Thymus (tissue), 11 donors: Measurements from ENCODE around the gene RALGDS. TPM values are rescaled to one million over a fixed set of nuclear protein-coding genes. Genes with fewer than 3 reads are reported as not detected.
"Not testable (repeated sequence)": the region's sequence is repeated elsewhere in the genome, so short reads cannot be mapped to it uniquely, and the experiment has no call there.

Experiments
- DNase-seq, 9 donors: peaks; one replicate each; pipeline ENCODE4 v3.0.0-alpha.2; 2013; ENCODE audit warnings: low spot score in 9 of 9, low read depth in 6 of 9, missing footprints in 1 of 9
- H3K27ac ChIP-seq, 2 donors: one replicate each; pipeline ENCODE4 v1.5.1; 2013; ENCODE audit warnings: control low read depth in 1 of 2, low read depth in 1 of 2, low read length in 1 of 2, mild to moderate bottlenecking in 1 of 2, moderate library complexity in 1 of 2
- H3K27me3 ChIP-seq, 2 donors: one replicate each; pipeline ENCODE4 v1.5.1; 2013; ENCODE audit warnings: low read length in 1 of 2; ENCODE audit not compliant: control insufficient read depth in 2 of 2, insufficient read depth in 1 of 2
- H3K36me3 ChIP-seq, 2 donors: one replicate each; pipeline ENCODE4 v1.5.1; 2013; ENCODE audit warnings: low read length in 1 of 2, mild to moderate bottlenecking in 1 of 2, moderate library complexity in 1 of 2; ENCODE audit not compliant: control insufficient read depth in 2 of 2, insufficient read depth in 2 of 2
- H3K4me1 ChIP-seq, 2 donors: one replicate each; pipeline ENCODE4 v1.5.1; 2013; ENCODE audit warnings: low read length in 2 of 2; ENCODE audit not compliant: control insufficient read depth in 2 of 2, insufficient read depth in 2 of 2
- H3K4me3 ChIP-seq, 2 donors: one replicate each; pipeline ENCODE4 v1.5.1; 2013; ENCODE audit warnings: low read length in 2 of 2, control low read depth in 1 of 2, mild to moderate bottlenecking in 1 of 2
- H3K9me3 ChIP-seq, 2 donors: one replicate each; pipeline ENCODE4 v1.5.1; 2013; ENCODE audit warnings: low read length in 1 of 2, mild to moderate bottlenecking in 1 of 2; ENCODE audit not compliant: control insufficient read depth in 2 of 2, insufficient read depth in 1 of 2
- WGBS: extraction: QIAGEN DNeasy Blood & Tissue Kit; methylation state at CpG from one replicate; pipeline ENCODE4 v1.1.7; 2013; 5-methylcytosine and 5-hydroxymethylcytosine counted together
- polyA plus RNA-seq: library from polyadenylated mRNA; stranded (reverse); fragments of 200-250 nt; gene quantifications from one replicate; pipeline ENCODE4 v1.2.3, GENCODE V29; 2013
- total RNA-seq: library from RNA; stranded (reverse); fragments of 120-200 nt; gene quantifications from one replicate; pipeline ENCODE4 v1.2.4, GENCODE V29; 2013
- donor health status: healthy.

The RALGDS gene
- total and polyA plus RNA-seq, 2 donors = 25.9 to 42.1 TPM

DNA sequence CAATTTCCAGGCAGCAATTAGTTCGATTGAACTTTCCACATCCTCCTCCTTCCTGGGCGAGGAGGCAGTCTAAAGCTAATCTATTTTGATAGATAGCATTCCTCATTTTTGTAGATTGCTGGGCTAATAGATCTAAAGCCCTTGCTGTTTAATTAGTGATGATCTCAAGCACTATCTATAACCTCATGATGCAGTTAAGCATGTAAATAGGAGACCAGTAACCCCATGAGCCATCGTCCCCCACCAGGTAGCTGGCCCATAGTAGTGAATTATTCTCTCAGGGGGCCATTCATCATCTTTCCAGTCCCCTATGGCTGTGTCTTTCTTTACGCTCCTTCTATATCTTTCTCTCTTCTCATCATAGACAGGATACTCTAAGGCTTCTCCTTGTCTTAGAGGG lies 44.3 kb downstream of the RALGDS start:
- Histone ChIP-seq H3K27me3 (no peaks in the 10 kb centered on the region), H3K9me3 (no peaks in the 10 kb centered on the region), H3K4me3 (no peak overlapping the region), H3K36me3 (no peaks in the 10 kb centered on the region), H3K4me1 (no peaks in the 10 kb centered on the region), H3K27ac (no peak overlapping the region)
- 85% methylated on average over 4 of the region's 4 CpGs for WGBS
- no peak for DNase-seq

DNA sequence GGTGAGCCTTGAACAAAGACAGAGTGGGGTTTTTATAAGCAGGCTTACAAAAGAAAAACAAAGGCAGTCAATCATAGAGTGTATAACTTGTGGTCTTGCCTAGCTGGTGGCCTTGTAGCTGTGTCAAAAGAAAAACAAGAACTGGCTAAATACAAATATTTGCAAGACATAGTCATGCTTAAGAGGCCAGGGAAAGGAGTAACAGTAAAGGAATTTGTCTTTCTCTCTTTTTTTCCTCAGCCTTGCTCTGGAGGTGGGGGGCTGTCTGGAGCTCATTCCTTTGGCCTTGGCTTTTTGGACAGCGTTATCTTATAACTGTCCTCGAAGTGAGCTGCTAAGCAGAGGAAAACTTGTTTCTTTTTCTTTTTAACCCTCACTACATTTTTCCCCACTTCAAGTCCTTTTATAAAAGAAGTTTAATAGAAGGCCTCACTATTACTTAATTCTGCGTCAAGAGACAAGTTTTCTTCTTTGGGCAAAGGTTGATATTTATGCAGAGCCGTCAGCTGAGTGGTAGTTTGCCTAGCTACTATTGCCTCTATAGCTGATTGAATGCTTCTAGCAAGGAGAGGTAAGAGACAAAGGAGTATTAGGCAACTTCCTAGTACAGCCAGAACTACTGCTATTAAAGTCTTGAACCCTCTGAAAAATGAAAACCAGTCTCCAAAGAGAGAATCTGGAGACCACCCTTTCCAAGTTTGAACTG lies 45.0 kb downstream of the RALGDS start:
- no peak for DNase-seq
- no peaks in the 10 kb centered on the region for H3K27me3 ChIP-seq
- H3K27ac ChIP-seq = no peak overlapping the region
- H3K4me1 ChIP-seq = no peaks in the 10 kb centered on the region
- H3K4me3 ChIP-seq = no peak overlapping the region
- no peaks in the 10 kb centered on the region for H3K9me3 ChIP-seq
- no peaks in the 10 kb centered on the region for H3K36me3 ChIP-seq
- 94% methylated on average over 4 of the region's 4 CpGs for WGBS

GRCh38 chr9:133074111-133074651 lies 46.9 kb downstream of the RALGDS start:
- DNase-seq = no peak
- Histone ChIP-seq H3K27me3 (no peaks in the 10 kb centered on the region), H3K4me3 (no peak overlapping the region), H3K4me1 (no peaks in the 10 kb centered on the region), H3K36me3 (peaks cover 0 to 2% of the 10 kb centered on the region in 2 donors), H3K27ac (no peak overlapping the region), H3K9me3 (no peaks in the 10 kb centered on the region)
- 94% methylated on average over 8 of the region's 8 CpGs for WGBS

DNA sequence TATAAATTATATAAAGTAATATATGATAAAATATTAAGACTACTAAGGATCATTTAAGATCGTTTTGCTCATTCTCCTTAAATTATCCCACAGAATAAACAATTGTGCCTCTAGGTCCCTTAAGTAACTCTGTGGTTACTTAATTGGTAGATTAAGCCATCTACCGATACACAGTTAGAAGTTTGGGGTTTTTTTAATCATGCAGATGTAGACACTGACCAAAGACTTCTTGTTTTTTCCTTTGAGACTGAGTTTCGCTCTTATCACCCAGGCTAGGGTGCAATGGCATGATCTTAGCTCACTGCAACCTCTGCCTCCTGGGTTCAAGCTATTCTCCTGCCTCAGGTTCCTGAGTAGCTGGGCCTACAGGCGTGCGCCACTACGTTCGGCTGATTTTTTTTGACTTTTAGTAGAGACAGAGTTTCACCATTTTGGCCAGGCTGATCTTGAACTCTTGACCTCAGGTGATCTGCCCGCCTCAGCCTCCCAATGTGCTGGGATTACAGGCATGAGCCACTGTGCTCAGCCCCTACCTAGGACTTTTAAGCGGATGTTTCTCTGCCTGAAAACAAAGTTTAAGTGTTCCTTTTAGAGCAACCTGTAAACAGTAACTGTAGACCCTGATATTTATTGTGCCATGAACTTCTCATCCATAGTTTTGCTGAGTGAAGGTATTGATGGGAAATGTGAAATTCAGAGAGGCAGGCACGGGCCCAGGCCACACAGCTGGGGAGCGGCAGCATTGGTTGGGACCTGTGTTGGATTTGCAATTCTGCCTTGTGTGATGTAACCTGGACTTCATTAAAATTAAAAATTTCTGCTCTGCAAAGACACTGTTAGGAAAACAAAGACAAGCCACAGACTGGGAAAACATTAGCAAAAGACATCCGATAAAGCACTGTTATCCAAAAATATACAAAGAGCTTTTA lies 47.7 kb downstream of the RALGDS start:
- 96% methylated on average over 12 of the region's 12 CpGs for WGBS
- no peaks in the 10 kb centered on the region for H3K4me1 ChIP-seq
- no peak overlapping the region for H3K27ac ChIP-seq
- DNase-seq = no peak
- H3K4me3 ChIP-seq = no peak overlapping the region
- H3K36me3 ChIP-seq = peaks cover 0 to 2% of the 10 kb centered on the region in 2 donors
- H3K9me3 ChIP-seq = no peaks in the 10 kb centered on the region
- H3K27me3 ChIP-seq = no peaks in the 10 kb centered on the region

- H3K27me3 ChIP-seq, DNase-seq, H3K4me3 ChIP-seq, H3K4me1 ChIP-seq, H3K36me3 ChIP-seq, H3K9me3 ChIP-seq, H3K27ac ChIP-seq: not testable (repeated sequence)
- 98% methylated on average over 5 of the region's 5 CpGs for WGBS
Observed at GRCh38 chr9:133072210-133072609, 48.8 kb downstream of the RALGDS start.

DNA sequence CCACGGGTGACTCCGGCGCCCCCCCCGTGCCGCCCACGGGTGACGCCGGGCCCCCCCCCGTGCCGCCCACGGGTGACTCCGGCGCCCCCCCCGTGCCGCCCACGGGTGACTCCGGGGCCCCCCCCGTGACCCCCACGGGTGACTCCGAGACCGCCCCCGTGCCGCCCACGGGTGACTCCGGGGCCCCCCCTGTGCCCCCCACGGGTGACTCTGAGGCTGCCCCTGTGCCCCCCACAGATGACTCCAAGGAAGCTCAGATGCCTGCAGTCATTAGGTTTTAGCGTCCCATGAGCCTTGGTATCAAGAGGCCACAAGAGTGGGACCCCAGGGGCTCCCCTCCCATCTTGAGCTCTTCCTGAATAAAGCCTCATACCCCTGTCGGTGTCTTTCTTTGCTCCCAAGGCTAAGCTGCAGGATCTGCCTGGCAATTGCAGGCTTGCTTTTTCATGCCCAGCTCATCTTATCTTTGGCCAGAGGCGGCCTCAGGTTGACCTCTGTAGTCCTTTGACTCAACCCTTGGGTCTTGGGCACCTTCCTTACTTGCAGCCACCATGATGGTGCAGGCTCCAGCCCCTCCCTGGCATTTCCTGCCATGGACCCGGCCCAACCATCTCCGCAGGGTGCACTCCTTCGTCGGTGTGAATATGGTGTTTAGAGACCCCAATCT lies 49.4 kb downstream of the RALGDS start:
- Histone ChIP-seq H3K9me3 (no peaks in the 10 kb centered on the region), H3K36me3 (peaks cover 0 to 2% of the 10 kb centered on the region in 2 donors), H3K27me3 (no peaks in the 10 kb centered on the region), H3K27ac (no peak overlapping the region), H3K4me3 (no peak overlapping the region), H3K4me1 (no peaks in the 10 kb centered on the region)
- DNase-seq = no peak
- 95% methylated on average over 33 of the region's 33 CpGs for WGBS

DNA sequence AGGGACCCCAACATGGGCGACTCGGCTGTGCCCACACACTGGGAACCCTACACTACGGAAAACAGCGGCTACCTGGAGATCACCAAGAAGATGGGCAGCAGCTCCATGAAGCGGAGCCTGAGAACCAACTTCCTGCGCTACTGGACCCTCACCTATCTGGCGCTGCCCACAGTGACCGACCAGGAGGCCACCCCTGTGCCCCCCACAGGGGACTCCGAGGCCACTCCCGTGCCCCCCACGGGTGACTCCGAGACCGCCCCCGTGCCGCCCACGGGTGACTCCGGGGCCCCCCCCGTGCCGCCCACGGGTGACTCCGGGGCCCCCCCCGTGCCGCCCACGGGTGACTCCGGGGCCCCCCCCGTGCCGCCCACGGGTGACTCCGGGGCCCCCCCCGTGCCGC lies 50.1 kb downstream of the RALGDS start:
- WGBS = 97% methylated on average over 22 of the region's 31 CpGs
- not testable (repeated sequence) for DNase-seq, H3K4me3 ChIP-seq, H3K36me3 ChIP-seq, H3K27me3 ChIP-seq, H3K4me1 ChIP-seq, H3K27ac ChIP-seq, H3K9me3 ChIP-seq

- 98% methylated on average over 17 of the region's 17 CpGs for WGBS
Observed at GRCh38 chr9:133070500-133070961, 50.5 kb downstream of the RALGDS start.

More at GRCh38 chr9:133070500-133070961, 50.5 kb downstream of the RALGDS start:
- not testable (repeated sequence) for H3K27me3 ChIP-seq, H3K36me3 ChIP-seq, DNase-seq, H3K4me1 ChIP-seq, H3K27ac ChIP-seq, H3K9me3 ChIP-seq, H3K4me3 ChIP-seq
